ENCODE data around the gene SPEM2.

SPEM2 gene

GRCh38 chr17:7410634-7411426 is 14.6 kb upstream of the SPEM2 start:
- TF ChIP-seq CTCF (IDR thresholded peaks at IDR 0.05; ENCODE audit: low read depth, low read length), result no peak
- Histone ChIP-seq H3K4me3 (ENCODE audit: low read depth, low read length) (no peak overlapping the region), H3K9me3 (no peaks in the 10 kb centered on the region), H3K4me1 (no peaks in the 10 kb centered on the region), H3K27me3 (no peaks in the 10 kb centered on the region), H3K36me3 (no peaks in the 10 kb centered on the region)
- no peak for DNase-seq

DNA sequence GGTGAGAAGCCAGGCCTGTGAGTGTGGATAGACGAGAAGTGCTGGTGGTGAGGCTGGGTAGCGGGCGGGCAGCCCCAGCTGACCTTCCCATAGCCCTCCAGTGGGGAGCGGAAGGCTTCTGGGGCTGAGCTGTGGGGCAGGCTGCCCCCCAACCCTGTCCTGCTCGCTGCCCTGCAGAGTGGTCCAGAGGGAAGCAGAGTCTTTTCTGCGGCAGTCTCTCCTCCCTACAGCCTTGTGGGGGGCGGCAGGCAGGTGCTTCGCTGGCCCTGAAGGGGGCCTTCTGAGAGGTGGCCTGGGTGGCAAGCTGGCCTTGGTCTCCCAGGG is 14.0 kb upstream of the SPEM2 start:
- TF ChIP-seq CTCF (IDR thresholded peaks at IDR 0.05; ENCODE audit: low read depth, low read length), result no peak
- Histone ChIP-seq H3K27me3 (no peaks in the 10 kb centered on the region), H3K4me3 (ENCODE audit: low read depth, low read length) (no peak overlapping the region), H3K36me3 (no peaks in the 10 kb centered on the region), H3K9me3 (no peaks in the 10 kb centered on the region), H3K4me1 (no peaks in the 10 kb centered on the region)
- no peak for DNase-seq

GRCh38 chr17:7413346-7413985 is 11.9 kb upstream of the SPEM2 start:
- Histone ChIP-seq H3K4me1 (no peaks in the 10 kb centered on the region), H3K36me3 (no peaks in the 10 kb centered on the region), H3K27me3 (no peaks in the 10 kb centered on the region), H3K4me3 (ENCODE audit: low read depth, low read length) (no peak overlapping the region), H3K9me3 (no peaks in the 10 kb centered on the region)
- no peak for TF ChIP-seq CTCF (IDR thresholded peaks at IDR 0.05; ENCODE audit: low read depth, low read length)
- no peak for DNase-seq

GRCh38 chr17:7414837-7415236 is 10.6 kb upstream of the SPEM2 start:
- TF ChIP-seq CTCF (IDR thresholded peaks at IDR 0.05; ENCODE audit: low read depth, low read length), result no peak

GRCh38 chr17:7415784-7416183 is 9.6 kb upstream of the SPEM2 start:
- no peak for DNase-seq
- H3K4me3 ChIP-seq (ENCODE audit: low read depth, low read length), result no peak overlapping the region
- no peaks in the 10 kb centered on the region for H3K27me3 ChIP-seq
- no peaks in the 10 kb centered on the region for H3K9me3 ChIP-seq
- TF ChIP-seq CTCF (IDR thresholded peaks at IDR 0.05; ENCODE audit: low read depth, low read length), result no peak
- no peaks in the 10 kb centered on the region for H3K4me1 ChIP-seq
- no peaks in the 10 kb centered on the region for H3K36me3 ChIP-seq

More at GRCh38 chr17:7414837-7415236, 10.6 kb upstream of the SPEM2 start:
- no peak overlapping the region for H3K4me3 ChIP-seq (ENCODE audit: low read depth, low read length)
- DNase-seq, result no peak
- no peaks in the 10 kb centered on the region for H3K4me1 ChIP-seq
- H3K9me3 ChIP-seq, result no peaks in the 10 kb centered on the region
- H3K27me3 ChIP-seq, result no peaks in the 10 kb centered on the region
- no peaks in the 10 kb centered on the region for H3K36me3 ChIP-seq

DNA sequence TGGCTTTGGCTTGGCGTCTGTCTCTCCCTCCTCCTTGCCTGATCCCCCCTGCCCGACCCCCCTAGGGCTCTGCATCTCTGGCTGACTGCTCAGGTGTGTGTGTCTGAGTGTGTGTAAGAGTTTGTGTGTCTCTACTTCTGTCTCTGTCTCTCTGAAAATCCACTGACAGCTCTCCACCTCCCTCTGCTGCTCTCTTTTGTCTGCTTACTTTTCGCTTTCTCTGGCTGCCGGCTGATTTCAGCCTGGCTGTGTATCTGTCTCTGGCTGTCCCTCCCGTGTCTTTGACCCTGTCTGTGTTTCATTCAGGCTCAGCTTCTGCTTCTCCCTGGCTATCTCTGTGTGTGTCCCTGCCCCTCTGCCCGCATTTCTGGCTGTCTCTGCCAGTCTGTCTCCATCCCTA is 9.1 kb upstream of the SPEM2 start:
- H3K27me3 ChIP-seq, result no peaks in the 10 kb centered on the region
- no peaks in the 10 kb centered on the region for H3K36me3 ChIP-seq
- no peak overlapping the region for H3K4me3 ChIP-seq (ENCODE audit: low read depth, low read length)
- no peaks in the 10 kb centered on the region for H3K4me1 ChIP-seq
- TF ChIP-seq CTCF (IDR thresholded peaks at IDR 0.05; ENCODE audit: low read depth, low read length), result no peak
- no peaks in the 10 kb centered on the region for H3K9me3 ChIP-seq
- DNase-seq, result no peak
